GM19035 (cell line): Measurements from ENCODE around the gene CLEC14A.

Experiments
- ATAC-seq: cut with Tn5 transposase; IDR thresholded peaks from one replicate; pipeline ENCODE4 v1.9.1; 2021; ENCODE audit not compliant: unreplicated experiment

Gene CLEC14A

GRCh38 chr14:38206689-38207376 is 49.1 kb downstream of the CLEC14A start:
- no peak for ATAC-seq

GRCh38 chr14:38205949-38206665 is 49.8 kb downstream of the CLEC14A start:
- no peak for ATAC-seq

GRCh38 chr14:38205119-38205813 is 50.6 kb downstream of the CLEC14A start:
- ATAC-seq: no peak

GRCh38 chr14:38204719-38205115 is 51.2 kb downstream of the CLEC14A start:
- ATAC-seq: no peak
